HG03521 (cell line): ENCODE data around the gene MYO18A.

Experiments used
- ATAC-seq: cut with Tn5 transposase; IDR thresholded peaks from one replicate; pipeline ENCODE4 v1.9.1; 2021; ENCODE audit warnings: mild to moderate bottlenecking, moderate library complexity; ENCODE audit not compliant: unreplicated experiment

The MYO18A gene

DNA sequence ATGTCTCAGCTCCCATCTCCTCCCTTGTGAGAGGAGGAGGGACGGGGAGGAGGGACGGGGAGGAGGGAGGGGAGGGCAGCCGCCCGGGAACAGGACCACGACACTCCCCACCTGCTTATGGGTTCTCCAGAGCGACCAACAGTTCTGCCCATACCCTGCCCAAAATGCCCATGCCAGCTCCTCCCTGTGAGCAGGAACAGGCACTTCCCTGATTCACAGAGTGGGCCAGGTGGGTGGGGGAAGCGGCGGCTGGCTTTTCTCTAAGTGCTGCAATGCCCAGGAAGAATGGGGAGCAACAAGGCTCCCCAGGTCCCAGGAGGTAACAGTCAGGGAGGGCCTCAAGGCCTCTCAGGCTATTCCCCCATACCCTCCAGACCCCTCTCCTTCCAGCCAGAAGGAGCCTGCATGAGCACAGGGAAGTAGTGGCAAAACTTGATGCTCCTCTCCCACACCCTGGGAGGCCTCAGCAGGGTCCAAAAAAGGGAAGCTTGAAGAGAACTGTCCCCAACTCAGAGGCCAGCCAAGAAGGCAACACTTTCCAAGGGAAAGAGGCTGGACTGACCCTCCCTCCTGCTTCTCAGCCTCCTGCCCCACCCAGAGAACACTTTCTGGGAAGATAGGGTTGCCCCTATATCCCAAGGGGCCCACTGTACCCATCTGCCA is 53.8 kb downstream of the MYO18A start:
- ATAC-seq: no peak

DNA sequence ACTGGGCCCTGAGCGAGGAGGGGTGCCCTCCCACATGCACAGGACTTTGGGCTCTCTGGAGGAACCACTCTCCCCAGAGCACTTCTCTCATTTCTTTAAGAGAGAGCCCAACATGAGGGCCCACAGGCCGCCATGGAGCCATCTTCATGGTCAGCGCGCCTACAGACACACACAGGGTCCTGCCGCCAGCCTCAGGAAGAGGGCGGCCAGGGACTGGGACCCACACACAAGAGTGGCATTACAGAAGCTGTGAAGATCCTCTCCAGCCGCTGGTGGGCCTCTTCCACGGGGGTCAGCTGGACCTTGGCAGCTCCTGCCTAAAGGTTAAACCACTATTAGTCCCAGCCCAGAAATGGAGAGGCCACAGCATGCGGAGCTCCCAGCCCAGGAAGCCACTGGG is 54.5 kb downstream of the MYO18A start:
- no peak for ATAC-seq

DNA sequence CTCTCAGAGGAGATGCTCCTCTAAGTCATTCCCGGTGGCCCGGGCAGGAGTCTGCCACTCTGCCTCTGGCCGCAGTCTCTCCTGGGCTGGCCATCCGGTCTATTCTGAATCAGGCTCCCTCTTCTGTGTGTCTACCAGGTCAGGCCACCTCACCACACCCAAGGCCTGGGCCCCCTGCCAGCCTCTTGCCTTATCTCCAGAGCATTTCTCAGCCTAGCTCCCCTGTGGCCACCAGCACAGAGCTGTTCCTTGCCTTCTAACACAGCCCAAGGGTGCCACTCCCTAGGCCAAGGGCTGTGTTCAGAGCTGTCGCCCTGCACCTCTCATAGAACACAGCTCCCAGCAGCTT is 55.3 kb downstream of the MYO18A start:
- no peak for ATAC-seq

DNA sequence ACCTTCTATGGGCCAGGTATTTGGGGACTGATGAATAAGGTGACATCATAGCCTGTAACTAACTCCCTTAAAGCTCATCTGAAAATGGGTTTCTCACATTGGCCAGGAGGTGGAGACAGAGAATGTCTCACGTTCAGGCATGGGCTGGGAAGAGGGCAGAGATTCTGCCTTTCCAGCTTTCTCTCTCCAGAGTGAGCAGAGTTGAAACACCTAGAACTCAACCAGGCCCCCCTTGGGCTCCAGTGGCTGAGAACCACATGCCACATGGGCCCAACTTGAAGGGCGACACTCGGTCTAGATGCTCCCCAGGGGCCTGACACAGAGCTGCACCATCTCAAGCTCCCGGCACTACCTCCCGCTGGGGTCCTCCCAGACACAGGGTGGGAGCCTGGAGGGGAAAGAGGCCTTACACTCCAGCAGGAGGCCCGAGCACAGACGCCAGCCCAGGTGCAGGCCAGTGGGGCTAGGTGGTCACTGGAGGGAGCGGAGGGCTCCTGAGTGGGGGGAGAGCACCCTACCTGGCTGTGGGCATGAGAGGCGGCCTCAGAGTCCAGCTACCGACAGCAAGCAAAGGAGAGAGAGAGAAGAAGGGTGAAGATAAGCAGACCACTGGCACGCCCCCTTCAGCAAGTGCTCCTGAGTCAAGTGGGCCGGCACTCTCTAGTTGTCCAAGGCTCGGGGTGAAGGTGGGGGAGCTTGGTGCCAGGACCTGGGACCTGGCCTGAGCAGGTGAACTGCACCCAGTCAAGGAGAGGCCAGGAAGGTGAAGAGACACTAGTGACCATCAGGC is 55.9 kb downstream of the MYO18A start:
- no peak for ATAC-seq

DNA sequence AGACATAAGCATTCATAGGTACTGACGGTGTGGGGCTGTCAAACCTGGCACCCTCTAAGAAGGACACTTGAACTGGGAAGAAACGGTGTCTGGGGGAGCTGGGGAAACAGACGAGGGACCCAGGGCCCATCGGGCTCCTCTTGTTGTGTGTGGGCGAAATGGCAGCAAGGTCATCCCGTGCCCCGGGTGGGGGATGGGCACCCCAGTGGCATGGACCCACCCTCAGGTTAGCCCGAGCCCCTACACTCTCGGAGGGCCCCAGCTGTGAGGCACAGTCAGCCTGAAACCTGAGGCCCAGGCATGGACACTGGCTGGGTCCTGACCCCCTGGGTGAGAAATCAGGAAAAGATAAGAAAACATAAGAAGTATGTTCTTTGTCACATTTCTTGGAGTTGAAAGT is 57.1 kb downstream of the MYO18A start:
- ATAC-seq: no peak

DNA sequence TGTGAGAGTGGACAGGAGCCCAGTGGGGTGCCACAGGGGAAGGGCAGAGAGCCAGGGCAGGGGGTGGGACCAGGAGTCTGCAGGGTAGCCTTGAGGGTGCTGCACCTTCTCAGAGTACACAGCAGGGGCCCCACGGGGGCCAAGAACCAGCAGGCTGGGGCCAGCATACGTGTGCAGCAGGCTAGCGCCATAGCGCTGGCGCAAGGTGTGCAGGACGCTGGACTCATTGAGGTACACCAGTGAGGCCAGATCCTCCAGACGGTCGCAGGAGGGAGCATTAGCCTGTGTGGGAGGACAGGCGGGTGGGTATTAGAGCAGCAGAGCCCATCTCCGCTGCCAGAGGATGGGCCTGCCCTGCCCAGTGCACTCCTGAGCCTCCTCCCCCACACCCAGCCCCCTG is 58.8 kb downstream of the MYO18A start:
- ATAC-seq: no peak

DNA sequence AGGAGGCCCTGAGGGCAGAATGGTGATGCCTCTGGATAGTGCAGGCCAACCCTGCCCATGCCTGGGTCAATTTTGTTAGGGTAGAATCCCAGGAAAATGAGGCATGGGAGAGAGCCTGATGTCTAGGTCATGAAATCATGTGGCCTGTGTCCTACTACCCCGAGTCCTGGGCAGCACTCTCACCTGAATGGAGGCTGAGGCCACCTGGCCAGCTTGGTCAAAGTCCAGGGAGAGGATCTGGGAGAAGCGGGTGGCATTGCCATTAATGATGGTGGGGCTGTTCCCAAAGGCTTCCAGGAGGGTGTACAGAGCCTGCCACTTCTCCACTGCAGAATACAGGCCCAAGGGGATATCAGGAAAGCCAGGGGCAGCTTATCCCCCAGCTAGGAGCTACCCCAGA is 59.8 kb downstream of the MYO18A start:
- no peak for ATAC-seq

DNA sequence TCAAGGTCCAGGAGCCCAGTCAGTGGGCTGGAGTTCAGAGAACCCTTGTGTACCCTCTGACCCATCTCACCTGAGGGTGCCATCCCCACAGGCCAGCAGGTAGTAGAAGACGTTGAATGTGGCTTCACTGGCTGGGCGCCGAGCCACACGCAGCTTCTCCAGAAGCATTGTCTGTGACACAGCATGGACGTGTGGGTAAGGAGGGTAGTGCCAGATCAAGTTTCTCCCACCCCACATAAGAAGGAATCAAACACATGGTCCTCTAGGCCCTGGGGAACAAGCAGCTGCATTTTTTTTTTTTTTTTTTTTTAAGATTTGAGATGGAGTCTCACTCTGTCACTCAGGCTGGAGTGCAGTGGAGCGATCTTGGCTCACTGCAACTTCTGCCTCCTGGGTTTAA is 60.9 kb downstream of the MYO18A start:
- ATAC-seq: no peak

DNA sequence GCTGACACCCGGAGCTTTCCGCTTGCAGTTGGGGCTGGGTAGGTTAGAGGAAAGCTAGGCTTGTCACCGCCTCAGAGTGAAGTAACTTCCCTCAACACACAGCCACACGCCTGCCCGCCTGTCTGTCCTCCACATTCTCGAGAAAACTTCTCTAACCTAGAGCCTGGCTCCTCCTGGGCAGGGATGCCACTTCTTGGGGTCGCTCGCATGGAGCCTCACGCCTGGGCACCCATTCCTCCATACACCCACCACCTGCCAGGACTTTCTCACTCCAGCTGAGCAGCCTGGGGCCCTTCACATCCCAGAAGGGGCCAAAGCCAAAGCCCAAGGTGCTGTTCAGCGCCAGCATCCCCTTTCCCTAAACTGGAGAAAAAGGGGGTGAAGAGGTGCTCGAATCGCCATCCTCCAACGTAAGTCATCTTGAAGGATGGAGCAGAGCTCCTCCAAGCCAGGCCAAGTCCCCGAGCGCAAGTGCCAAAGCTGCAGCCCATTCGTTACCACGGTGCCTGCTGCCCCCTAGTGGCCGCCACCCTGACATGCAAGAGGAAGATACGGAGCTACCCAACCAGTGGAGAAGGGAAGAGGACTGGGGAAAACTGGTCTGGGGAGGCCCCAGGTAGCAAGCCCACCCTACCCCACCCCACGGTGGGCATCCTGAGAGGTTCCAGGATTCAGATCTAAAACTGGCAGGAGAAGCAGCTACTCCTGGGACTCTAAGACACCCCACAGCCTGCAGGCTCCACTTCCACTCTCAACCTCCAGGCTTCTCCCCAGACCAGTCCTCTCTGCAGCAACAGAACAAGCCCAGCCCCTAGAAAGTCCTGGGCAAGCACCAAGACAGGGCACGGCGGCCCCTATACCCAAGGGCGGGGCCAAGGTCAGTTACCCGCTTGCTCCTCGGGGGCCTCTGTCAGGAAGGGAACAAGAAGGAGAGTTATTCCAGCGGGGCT is 63.1 kb downstream of the MYO18A start:
- ATAC-seq: no peak

DNA sequence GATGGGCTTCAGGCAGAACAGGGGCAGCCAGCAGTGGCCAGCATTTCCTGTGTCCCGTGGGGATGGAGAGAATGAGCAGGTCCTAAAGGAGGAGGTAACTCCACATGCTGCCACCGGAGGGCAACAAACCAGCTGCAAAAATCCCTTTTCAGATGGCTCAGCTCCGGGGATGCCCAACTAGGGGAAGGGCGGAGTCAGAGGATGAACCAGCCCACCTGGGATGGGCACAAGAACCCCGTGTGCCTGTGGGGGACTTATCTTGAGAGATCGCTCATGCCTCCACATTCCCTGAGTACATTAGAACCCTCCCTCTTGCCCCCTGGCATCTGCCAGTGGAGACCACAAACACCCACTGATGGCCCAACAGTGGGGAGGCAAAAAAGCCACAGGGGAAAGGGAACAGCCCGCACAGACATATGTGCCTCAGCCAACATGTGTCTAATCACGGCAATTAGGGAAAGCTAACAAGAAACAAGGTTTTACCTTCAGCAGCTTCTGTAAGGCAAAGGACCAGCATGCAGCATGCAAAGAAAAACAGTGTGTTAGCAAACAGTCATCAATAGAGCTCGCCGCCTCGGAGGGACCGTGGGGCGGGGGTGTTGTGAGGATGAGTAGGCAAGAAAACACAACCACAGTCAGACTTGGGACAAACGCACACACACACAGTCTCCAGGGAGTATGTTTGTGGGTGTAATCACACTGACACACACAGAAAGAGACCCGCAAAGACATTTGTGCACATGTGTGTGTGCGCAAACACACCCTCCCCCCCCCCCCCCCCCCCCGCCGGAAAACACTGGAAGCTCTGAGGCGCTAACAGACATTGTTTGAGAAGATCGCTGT is 64.0 kb downstream of the MYO18A start:
- ATAC-seq: no peak

DNA sequence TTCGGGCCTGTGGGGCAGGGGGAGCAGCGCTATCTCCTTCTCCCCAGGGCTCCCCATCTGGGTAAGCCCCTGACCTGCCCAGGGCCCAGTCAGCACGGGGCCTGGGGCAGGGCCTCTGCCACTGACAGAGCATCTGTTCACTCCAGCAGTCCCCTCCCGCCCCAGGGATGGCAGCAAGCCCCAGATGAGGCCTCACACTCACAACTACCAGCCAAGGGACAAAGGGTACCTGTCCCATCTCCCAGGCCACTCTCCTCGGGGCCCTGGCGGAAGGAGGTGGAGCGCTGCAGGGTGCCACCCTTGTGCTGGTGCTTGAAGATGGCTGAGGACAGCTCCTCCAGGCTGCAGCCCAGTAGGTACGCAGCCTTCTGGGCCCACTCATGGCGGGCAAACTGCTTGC is 64.8 kb downstream of the MYO18A start:
- no peak for ATAC-seq

DNA sequence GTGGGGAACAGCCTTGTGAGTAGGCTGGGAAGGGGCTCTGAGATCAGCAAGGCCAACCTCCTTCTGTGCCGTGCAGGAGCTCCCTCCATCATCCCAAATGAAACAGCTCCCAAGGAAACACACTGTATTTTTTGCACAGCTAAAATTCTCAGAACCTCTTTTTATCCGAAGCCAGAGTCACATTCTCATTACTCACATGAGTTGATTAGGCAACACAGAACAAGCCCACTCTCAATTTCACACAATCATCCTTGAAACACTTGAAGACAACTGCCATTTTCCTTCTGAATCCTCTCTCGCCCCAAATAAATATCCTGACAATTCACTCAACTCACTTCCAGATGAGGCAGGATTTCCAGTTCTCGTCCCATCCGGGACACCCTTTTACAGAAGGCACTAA is 66.1 kb downstream of the MYO18A start:
- no peak for ATAC-seq

DNA sequence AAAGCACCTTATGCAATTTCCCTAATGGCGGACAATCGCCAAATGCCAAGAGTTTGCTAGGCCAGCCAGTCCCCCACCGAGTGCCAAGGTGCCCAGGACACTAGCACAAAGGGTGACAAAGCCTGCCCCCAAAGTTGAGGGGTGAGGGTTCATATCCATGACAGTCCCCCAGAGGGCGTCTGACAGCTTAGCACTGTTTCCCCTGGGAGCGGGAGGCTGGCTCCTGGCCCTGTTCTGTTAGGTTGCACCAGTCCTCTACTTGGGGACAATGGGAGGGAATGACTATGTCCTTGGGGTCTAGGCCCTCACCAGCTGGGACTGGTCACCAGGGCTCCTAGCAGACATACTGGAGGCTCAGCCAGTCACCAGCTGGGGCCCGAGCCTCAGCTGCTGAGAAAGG is 66.9 kb downstream of the MYO18A start:
- ATAC-seq: no peak

DNA sequence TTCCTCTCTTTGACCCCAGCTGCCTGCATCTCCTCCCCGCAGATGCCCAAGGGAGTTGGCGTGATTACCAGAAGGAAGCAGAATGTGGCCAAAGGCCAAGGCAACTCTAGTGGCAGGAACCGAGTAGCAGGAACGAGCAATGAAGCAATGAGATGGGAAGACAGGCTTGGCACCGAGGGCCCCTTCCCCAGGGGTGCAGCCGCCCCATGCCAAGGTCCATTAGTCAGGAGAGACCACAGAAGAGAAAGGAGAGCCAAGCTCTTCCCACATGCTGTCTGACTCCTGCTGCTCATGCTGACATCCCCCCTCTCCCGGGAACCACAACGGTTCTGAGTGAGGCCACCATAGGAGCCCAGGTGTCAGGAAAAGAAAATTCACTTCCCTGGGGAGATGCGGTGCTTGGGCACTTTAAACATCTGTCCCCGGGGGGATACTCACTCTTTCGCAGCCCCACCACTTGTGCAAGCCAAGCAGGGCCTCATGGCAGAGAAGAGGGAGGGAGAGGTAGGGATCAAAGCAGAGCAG is 67.4 kb downstream of the MYO18A start:
- ATAC-seq: no peak

DNA sequence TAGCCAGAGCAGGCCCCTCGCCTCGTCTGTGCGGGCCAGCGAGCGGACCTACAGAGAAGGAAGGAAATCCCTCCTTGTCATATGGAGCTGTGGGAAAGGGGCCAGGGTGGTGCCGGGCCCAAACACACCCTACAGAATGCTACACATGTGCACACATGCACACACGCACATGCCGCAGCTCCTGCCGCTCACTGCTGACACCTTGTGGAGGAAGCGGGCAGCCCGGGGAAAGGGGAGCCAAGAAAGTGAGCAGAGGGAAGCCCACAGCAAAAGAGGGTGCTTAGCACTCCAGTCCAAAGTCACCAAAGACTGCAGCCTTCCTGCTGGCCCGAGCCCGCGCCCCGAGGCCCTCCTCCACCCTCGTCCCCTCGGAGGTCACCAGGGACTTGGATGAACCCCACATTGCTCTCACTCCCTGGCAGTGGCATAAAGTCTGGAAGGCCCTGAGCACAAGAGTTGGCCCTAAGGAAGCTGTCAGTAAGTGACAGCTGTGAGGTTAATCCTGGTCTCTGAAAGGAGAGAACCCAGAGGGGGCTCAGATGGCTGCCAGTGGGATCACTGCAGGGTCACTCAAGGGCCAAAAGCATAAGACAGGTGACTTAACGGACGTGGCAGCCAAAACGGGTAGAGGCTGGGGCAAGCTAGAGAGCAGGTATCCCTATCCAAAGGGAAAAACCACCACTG is 68.2 kb downstream of the MYO18A start:
- no peak for ATAC-seq

DNA sequence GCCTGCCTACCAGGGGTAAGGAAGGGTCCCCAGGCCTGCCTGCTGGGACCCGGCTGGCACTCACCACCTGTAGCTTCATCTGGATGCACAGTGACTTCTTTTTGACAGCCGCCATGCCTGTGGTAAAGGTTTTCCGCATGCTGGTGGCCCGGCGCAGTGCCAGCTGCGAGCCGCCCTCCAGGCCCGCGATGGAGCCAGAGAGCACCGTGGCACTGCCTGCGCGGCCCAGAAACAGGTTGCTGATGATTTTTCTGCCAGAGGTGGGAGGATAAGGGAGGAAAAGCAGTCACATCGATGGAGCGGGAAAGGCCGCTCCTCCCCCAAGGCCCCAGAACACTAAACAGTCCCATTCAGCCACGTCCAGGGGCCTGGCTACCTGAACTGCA is 69.8 kb downstream of the MYO18A start:
- ATAC-seq: no peak

DNA sequence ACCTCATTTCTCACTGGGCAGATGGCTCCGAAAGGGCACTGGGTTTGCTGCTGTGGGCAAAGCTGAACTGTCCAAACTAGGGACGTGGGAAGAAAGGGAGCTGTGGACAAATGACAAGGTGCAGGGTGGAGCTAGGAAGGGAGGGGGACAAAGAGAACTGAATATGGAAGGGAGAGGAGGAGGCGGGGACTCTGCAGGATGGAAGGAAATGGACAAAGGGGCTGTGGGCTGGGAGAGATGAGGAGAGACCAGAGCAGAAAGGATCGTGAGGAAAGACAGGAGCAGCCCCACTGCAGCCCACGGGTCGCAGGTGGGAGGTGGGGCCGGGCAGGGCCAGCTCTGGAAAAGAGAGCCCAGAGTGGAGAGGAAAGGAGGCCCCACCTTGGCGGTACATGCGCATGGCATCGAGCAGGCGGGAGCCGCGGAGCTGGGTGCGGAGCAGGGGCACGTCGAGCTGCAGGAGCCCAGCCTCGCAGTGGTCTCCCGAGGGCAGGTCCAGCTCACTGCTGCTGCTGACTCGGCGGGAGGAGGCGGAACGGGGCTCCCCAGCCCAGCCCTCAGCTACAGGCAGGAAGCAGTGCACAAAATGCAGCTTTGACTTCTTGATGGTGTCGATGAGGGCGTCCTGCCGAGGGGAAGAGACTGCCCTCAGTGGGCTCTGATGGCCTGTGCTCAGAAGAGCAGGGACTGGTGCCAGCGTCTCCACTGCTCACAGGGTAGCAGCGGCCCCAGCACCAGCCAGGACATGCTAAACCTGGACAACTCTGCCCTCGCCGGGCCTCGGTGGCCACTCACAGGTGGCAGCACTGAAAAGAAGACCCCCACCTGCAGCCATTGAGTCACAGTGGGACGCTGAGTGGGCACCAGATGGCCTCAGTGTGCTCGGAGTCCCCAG is 70.5 kb downstream of the MYO18A start:
- no peak for ATAC-seq

DNA sequence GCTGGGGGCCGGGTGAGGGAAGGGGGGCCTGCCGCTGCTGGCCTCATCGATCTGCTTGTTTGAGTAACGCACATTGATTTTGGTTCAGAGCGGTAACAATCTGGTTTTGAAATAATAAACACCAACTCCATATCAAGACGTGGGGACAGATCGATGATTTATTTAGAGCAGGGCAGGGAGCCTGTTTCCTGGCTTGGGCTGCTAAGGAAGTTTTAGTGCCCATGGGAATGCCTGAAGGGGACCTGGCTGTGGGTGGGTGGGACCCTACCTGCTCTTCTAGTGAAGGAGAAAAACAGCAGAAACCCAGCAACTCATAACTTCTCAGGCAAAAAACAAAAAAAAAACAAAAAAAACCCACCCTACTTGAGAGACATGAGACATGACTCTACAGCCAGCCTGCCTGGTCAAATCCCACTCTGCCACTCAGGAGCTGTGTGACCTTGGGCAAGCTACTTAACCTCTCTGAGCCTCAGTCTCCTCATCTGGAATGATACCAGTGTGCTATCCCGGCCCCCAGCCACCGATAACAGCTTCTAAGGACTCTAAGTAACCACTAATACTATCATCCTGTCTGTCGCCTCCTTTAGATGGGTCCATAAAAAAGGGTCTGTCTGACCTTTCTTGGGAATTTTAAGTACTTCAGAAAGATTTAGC is 71.2 kb downstream of the MYO18A start:
- ATAC-seq: no peak
